ENCODE measurements around the gene CLCF1. TPM values are rescaled to one million over a fixed set of nuclear protein-coding genes. Genes with fewer than 3 reads are reported as not detected.

CLCF1 gene
- total RNA-seq, 1 donor: 4.7 TPM

- no peak for DNase-seq (ENCODE audit: low read depth)
- TF ChIP-seq CTCF (IDR thresholded peaks at IDR 0.05; ENCODE audit: insufficient read depth, low read depth, low read length): no peak
- H3K4me3 ChIP-seq (ENCODE audit: low read depth, low read length): no peak overlapping the region
Measured at GRCh38 chr11:67408437-67409200, 35.2 kb upstream of the CLCF1 start.

DNA sequence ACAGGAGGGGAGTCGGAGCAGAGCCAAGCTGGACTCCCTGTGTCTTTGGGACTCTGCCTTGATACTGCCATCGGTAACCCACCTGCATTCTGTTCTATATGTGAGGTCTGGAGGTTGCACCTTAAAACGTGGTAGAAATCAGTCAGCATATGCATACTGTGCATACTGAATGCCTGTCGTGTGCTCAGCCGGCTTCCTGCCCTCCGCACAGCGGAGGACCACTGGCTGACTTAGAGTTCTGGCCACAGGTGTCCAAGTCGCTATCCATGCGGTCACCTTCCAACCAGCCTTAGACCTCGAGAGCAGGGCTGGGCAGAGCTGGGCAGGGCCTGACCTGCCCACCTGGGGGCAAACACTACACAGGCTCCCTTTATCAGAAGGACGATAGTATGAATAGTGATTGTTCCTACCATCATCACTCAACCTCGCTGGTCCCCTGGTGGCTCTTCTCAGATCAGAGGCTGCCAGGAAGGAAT is 34.3 kb upstream of the CLCF1 start:
- no peak overlapping the region for H3K4me3 ChIP-seq (ENCODE audit: low read depth, low read length)
- DNase-seq (ENCODE audit: low read depth): no peak
- no peak for TF ChIP-seq CTCF (IDR thresholded peaks at IDR 0.05; ENCODE audit: insufficient read depth, low read depth, low read length)

- no peak for DNase-seq (ENCODE audit: low read depth)
- H3K4me3 ChIP-seq (ENCODE audit: low read depth, low read length): no peak overlapping the region
- no peak for TF ChIP-seq CTCF (IDR thresholded peaks at IDR 0.05; ENCODE audit: insufficient read depth, low read depth, low read length)
Measured at GRCh38 chr11:67406969-67407687, 33.7 kb upstream of the CLCF1 start.

DNA sequence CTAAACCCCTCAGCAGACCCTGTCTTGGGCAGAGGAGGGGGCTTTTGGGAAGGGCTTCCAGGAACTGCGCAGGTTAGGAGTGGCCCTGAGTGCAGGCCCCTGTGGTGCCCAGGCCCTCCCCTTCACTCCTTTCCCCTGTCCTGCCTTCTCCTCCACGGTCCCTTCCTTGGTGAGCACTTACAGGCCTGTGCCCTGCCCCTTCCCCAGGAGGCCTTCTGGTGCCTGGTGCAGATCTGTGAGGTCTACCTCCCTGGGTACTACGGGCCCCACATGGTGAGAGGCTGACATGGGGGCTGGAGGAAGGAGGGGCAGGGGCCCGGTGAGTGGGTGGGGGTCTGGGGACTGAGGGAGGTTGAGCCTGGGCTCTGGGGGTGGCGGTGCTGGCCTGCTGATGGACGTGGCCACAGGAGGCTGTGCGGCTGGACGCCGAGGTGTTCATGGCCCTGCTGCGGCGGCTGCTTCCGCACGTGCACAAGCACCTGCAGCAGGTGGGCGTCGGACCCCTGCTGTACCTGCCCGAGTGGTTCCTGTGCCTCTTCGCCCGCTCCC is 33.1 kb upstream of the CLCF1 start:
- no peak overlapping the region for H3K4me3 ChIP-seq (ENCODE audit: low read depth, low read length)
- no peak for TF ChIP-seq CTCF (IDR thresholded peaks at IDR 0.05; ENCODE audit: insufficient read depth, low read depth, low read length)
- DNase-seq (ENCODE audit: low read depth): no peak

DNA sequence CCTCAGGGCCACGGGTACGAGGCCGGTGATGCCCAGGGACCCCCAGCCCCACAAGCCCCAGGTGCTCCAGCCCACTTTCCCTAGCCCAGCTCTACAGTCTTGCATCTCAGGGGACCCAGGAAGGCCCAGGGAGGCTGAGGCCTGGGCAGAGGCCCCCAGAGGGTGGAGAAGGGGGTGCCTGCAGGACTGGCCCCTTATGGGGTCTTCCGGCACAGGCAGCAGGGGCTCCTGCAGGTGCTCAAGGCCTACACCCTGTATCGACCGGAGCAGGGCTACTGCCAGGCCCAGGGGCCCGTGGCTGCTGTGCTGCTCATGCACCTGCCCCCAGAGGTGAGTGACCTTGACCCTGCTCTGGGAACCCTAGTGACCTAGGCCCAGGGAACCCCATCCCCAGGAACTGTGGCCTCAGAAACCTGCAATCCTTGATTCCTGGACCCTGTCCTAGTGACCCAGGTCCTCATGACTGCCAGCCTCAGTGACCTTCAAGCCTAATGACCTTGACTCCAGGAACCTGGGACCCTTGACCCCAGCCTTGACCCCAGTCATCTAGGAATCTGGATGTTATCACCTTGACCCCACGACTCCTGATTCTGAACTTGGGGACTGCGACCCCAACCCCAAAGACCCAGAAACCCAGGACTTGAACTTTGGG is 32.4 kb upstream of the CLCF1 start:
- H3K4me3 ChIP-seq (ENCODE audit: low read depth, low read length): no peak overlapping the region
- no peak for TF ChIP-seq CTCF (IDR thresholded peaks at IDR 0.05; ENCODE audit: insufficient read depth, low read depth, low read length)
- no peak for DNase-seq (ENCODE audit: low read depth)

DNA sequence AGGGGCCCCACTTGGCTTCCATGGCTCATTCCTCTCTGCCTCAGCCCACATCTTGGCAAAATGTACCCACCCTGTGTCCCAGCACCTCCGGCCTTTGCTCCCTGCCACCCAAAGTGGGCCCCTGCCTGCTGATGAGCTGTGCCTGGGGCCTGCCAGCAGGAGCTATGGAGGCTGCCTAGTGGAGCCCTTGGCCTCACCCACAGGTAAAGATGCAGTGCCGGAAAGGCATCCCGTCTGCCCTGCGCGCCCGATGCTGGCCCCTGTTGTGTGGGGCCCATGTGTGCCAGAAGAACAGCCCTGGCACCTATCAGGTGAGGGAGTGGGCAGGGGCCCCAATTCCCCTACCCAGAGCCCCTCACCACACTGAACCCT is 31.8 kb upstream of the CLCF1 start:
- TF ChIP-seq CTCF (IDR thresholded peaks at IDR 0.05; ENCODE audit: insufficient read depth, low read depth, low read length): no peak
- H3K4me3 ChIP-seq (ENCODE audit: low read depth, low read length): no peak overlapping the region
- no peak for DNase-seq (ENCODE audit: low read depth)

Measured in fibroblast of villous mesenchyme (primary cell).